Measurements from ENCODE around the gene PIM2. TPM values are rescaled to one million over a fixed set of nuclear protein-coding genes. Genes with fewer than 3 reads are reported as not detected.

PIM2 gene
- total RNA-seq, 1 experiment from 2014 or later = 15.6 TPM

GRCh38 chrX:48939524-48940228 lies 20.9 kb upstream of the PIM2 start:
- H3K9me3 ChIP-seq (ENCODE audit: control insufficient read depth in 1 of 2, insufficient read depth in 1 of 2, low read depth in 1 of 2, low read length in 2 of 2) = no peaks in the 10 kb centered on the region
- no peak overlapping the region for H3K27ac ChIP-seq (ENCODE audit: low read depth, low read length)
- H4K20me1 ChIP-seq (ENCODE audit: insufficient read depth) = no peaks in the 10 kb centered on the region
- BruUV-seq (replicated peaks) = no TSS peak
- H3K4me3 ChIP-seq (replicated peaks in 1 of 2; ENCODE audit: low read depth in 1 of 2, low read length in 2 of 2) = no peak overlapping the region
- H2AFZ ChIP-seq (ENCODE audit: low read depth, low read length, poor library complexity, severe bottlenecking) = no peak overlapping the region
- no peaks in the 10 kb centered on the region for H3K4me1 ChIP-seq (ENCODE audit: control insufficient read depth in 1 of 2, insufficient read depth in 2 of 2, low read length in 2 of 2)
- H3K9ac ChIP-seq (ENCODE audit: low read length) = no peak overlapping the region
- CTCF ChIA-PET = no interaction called here
- TF ChIP-seq YY1 (IDR thresholded peaks at IDR 0.05; ENCODE audit: extremely low read depth, insufficient replicate concordance, low read depth, low read length) = no peak
- TF ChIP-seq SRF (IDR thresholded peaks at IDR 0.05; ENCODE audit: low read depth) = no peak
- TF ChIP-seq MAX (IDR thresholded peaks at IDR 0.05) = no peak
- TF ChIP-seq ELF1 (IDR thresholded peaks at IDR 0.05; ENCODE audit: borderline replicate concordance, low read depth) = no peak
- TF ChIP-seq, protein P1, sequence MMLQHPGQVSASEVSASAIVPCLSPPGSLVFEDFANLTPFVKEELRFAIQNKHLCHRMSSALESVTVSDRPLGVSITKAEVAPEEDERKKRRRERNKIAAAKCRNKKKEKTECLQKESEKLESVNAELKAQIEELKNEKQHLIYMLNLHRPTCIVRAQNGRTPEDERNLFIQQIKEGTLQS (IDR thresholded peaks at IDR 0.05) = no peak
- no peak for TF ChIP-seq SP1 (IDR thresholded peaks at IDR 0.05; ENCODE audit: low read depth)
- TF ChIP-seq CBX3 (IDR thresholded peaks at IDR 0.05; ENCODE audit: low read depth) = no peak
- no peak for TF ChIP-seq CEBPB (IDR thresholded peaks at IDR 0.05; ENCODE audit: low read depth)
- no peak for TF ChIP-seq ZNF274 (IDR thresholded peaks at IDR 0.05; ENCODE audit: low read depth, low read length)
- TF ChIP-seq EZH2phosphoT487 (IDR thresholded peaks at IDR 0.05; ENCODE audit: borderline replicate concordance) = no peak
- peaks cover 47% of the 10 kb centered on the region for H3K79me2 ChIP-seq (ENCODE audit: insufficient read depth, low read length)
- POLR2A ChIA-PET = no interaction called here
- intact Hi-C loops (cut with micrococcal nuclease) = no loop called here
- ATAC-seq (no peak), DNase-seq (ENCODE audit: low read depth, low spot score) (no peak)
- RAD21 ChIA-PET (ENCODE audit: low non-redundant PET in 1 of 2, low total read pairs in 2 of 2, uncharacterized antibody in 2 of 2, unreplicated experiment in 2 of 2) = no interaction called here
- no peaks in the 10 kb centered on the region for H3K9me2 ChIP-seq (ENCODE audit: insufficient read depth)
- H3K36me3 ChIP-seq (ENCODE audit: control insufficient read depth in 1 of 2, insufficient read depth in 2 of 2, low read length in 2 of 2) = peaks cover 0 to 8% of the 10 kb centered on the region in 2 experiments; a peak in 2 of 4 replicates
- no peak overlapping the region for H3K4me2 ChIP-seq (ENCODE audit: low read length)
- H3K27me3 ChIP-seq (ENCODE audit: insufficient read depth, low read length) = no peaks in the 10 kb centered on the region
